Measurements from ENCODE around the gene RCAN2.

Gene RCAN2

GRCh38 chr6:46491628-46492547 lies 639 bp upstream of the RCAN2 start:
- DNase-seq (ENCODE audit: low read depth in 1 of 2, low spot score in 1 of 2), result no peak

- DNase-seq (ENCODE audit: low read depth in 1 of 2, low spot score in 1 of 2), result no peak
These were observed 636 bp downstream of the RCAN2 start for GRCh38 chr6:46490425-46491200.

- no peak for DNase-seq (ENCODE audit: low read depth in 1 of 2, low spot score in 1 of 2)
These were observed 5.1 kb downstream of the RCAN2 start for GRCh38 chr6:46486181-46486580.

GRCh38 chr6:46484081-46484820 lies 7.0 kb downstream of the RCAN2 start:
- DNase-seq (ENCODE audit: low read depth in 1 of 2, low spot score in 1 of 2), result no peak

GRCh38 chr6:46476301-46476700 lies 14.9 kb downstream of the RCAN2 start:
- no peak for DNase-seq (ENCODE audit: low read depth in 1 of 2, low spot score in 1 of 2)

GRCh38 chr6:46473881-46474280 lies 17.4 kb downstream of the RCAN2 start:
- DNase-seq (ENCODE audit: low read depth in 1 of 2, low spot score in 1 of 2), result no peak

- DNase-seq (ENCODE audit: low read depth in 1 of 2, low spot score in 1 of 2), result no peak
These were observed 19.0 kb downstream of the RCAN2 start for GRCh38 chr6:46472243-46472642.

GRCh38 chr6:46469021-46469420 lies 22.2 kb downstream of the RCAN2 start:
- no peak for DNase-seq (ENCODE audit: low read depth in 1 of 2, low spot score in 1 of 2)

GRCh38 chr6:46468403-46469010 lies 22.7 kb downstream of the RCAN2 start:
- no peak for DNase-seq (ENCODE audit: low read depth in 1 of 2, low spot score in 1 of 2)

GRCh38 chr6:46466570-46466969 lies 24.7 kb downstream of the RCAN2 start:
- no peak for DNase-seq (ENCODE audit: low read depth in 1 of 2, low spot score in 1 of 2)

- DNase-seq (ENCODE audit: low read depth in 1 of 2, low spot score in 1 of 2), result no peak
These were observed 25.7 kb downstream of the RCAN2 start for GRCh38 chr6:46465294-46466165.

- DNase-seq (ENCODE audit: low read depth in 1 of 2, low spot score in 1 of 2), result no peak
These were observed 35.0 kb downstream of the RCAN2 start for GRCh38 chr6:46456297-46456696.

GRCh38 chr6:46454691-46455090 lies 36.6 kb downstream of the RCAN2 start:
- DNase-seq (ENCODE audit: low read depth in 1 of 2, low spot score in 1 of 2), result no peak

GRCh38 chr6:46453741-46454316 lies 37.4 kb downstream of the RCAN2 start:
- no peak for DNase-seq (ENCODE audit: low read depth in 1 of 2, low spot score in 1 of 2)

GRCh38 chr6:46453216-46453615 lies 38.0 kb downstream of the RCAN2 start:
- DNase-seq (ENCODE audit: low read depth in 1 of 2, low spot score in 1 of 2), result no peak

GRCh38 chr6:46452312-46452917 lies 38.8 kb downstream of the RCAN2 start:
- DNase-seq (ENCODE audit: low read depth in 1 of 2, low spot score in 1 of 2), result no peak

- DNase-seq (ENCODE audit: low read depth in 1 of 2, low spot score in 1 of 2), result no peak
These were observed 39.9 kb downstream of the RCAN2 start for GRCh38 chr6:46451343-46451742.

GRCh38 chr6:46444772-46445454 lies 46.3 kb downstream of the RCAN2 start:
- DNase-seq (ENCODE audit: low read depth in 1 of 2, low spot score in 1 of 2), result no peak

GRCh38 chr6:46443623-46444022 lies 47.6 kb downstream of the RCAN2 start:
- no peak for DNase-seq (ENCODE audit: low read depth in 1 of 2, low spot score in 1 of 2)

All from stimulated activated CD4-positive, alpha-beta T cell treated with anti-CD3 and anti-CD28 coated beads, Interleukin-15, amount 100 ng/mL, for 1 hour (primary cell).